Measurements from ENCODE around the gene CCDC102A. TPM values are rescaled to one million over a fixed set of nuclear protein-coding genes. Genes with fewer than 3 reads are reported as not detected.
A peak's percentile ranks its signal among the peaks of the same experiment; 100 is the strongest.

CCDC102A gene
- total RNA-seq, 1 donor from 2014 or later = not detected

DNA sequence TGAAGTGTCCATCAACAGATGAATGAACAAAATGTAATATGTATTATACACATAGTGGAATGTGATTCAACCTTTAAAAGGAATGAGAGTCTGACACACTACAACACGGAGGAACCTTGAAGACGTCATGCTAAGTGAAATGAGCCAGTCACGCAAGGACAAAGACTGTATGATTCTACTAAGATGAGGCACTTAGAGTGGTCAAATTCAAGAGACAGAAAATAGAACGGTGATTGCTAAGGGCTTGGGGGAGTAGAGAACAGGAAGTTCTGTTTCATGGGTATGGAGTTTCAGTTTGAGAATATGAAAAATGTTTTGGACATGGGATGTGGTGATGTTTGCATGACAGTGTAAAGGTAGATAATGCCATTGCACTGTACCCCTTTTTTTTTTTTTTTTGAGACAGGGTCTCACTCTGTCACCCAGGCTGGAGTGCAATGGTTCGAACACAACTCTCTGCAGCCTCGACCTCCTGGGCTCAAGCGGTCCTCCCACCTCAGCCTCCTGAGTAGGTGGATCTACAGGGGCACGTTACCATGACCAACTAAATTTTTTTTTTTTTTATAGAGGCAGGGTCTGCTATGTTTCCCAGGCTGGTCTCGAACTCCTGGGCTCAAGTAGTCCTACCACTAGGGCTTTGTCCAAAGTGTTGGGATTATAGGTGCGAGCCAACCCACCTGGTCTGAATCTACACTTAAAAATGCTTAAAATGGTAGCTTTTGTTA lies 2.9 kb upstream of the CCDC102A start:
- Mint-ChIP-seq H3K27ac (ENCODE audit: unreplicated experiment) (no peak overlapping the region), H3K4me3 (ENCODE audit: unreplicated experiment) (no peak overlapping the region), H3K4me1 (ENCODE audit: low read depth, unreplicated experiment) (peaks cover 3% of the 10 kb centered on the region), H3K36me3 (ENCODE audit: unreplicated experiment) (no peaks in the 10 kb centered on the region), H3K9me3 (ENCODE audit: unreplicated experiment) (peaks cover 3% of the 10 kb centered on the region), H3K27me3 (ENCODE audit: unreplicated experiment) (peaks cover 11% of the 10 kb centered on the region)
- DNase-seq = no peak
- TF ChIP-seq, protein P1, sequence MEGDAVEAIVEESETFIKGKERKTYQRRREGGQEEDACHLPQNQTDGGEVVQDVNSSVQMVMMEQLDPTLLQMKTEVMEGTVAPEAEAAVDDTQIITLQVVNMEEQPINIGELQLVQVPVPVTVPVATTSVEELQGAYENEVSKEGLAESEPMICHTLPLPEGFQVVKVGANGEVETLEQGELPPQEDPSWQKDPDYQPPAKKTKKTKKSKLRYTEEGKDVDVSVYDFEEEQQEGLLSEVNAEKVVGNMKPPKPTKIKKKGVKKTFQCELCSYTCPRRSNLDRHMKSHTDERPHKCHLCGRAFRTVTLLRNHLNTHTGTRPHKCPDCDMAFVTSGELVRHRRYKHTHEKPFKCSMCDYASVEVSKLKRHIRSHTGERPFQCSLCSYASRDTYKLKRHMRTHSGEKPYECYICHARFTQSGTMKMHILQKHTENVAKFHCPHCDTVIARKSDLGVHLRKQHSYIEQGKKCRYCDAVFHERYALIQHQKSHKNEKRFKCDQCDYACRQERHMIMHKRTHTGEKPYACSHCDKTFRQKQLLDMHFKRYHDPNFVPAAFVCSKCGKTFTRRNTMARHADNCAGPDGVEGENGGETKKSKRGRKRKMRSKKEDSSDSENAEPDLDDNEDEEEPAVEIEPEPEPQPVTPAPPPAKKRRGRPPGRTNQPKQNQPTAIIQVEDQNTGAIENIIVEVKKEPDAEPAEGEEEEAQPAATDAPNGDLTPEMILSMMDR (IDR thresholded peaks at IDR 0.05; ENCODE audit: partially characterized antibody, unreplicated experiment) = no peak

DNA sequence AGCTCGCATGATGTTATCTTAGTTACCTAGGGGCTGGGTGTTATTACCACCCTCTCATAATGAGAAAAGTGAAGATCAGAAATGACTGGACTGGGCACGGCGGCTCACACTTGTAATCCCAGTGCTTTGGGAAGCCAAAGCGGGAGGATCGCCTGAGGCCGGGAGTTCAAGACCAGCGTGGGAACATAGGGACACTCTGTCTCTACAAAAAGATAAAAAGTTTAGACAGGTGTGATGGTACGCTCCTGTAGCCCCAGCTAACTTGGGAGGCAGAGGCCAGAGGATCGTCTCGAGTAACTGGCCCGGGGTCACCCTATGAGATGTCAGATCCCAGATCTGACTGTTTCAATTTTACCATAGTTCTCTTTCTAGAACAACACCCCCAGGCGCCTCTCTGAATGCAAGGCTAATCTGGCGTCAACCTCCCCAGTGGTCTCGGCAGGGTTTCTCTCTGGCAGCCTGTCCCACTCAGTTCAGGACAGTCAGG lies 1.9 kb upstream of the CCDC102A start:
- Mint-ChIP-seq H3K4me3 (ENCODE audit: unreplicated experiment) (no peak overlapping the region), H3K27ac (ENCODE audit: unreplicated experiment) (no peak overlapping the region)

DNA sequence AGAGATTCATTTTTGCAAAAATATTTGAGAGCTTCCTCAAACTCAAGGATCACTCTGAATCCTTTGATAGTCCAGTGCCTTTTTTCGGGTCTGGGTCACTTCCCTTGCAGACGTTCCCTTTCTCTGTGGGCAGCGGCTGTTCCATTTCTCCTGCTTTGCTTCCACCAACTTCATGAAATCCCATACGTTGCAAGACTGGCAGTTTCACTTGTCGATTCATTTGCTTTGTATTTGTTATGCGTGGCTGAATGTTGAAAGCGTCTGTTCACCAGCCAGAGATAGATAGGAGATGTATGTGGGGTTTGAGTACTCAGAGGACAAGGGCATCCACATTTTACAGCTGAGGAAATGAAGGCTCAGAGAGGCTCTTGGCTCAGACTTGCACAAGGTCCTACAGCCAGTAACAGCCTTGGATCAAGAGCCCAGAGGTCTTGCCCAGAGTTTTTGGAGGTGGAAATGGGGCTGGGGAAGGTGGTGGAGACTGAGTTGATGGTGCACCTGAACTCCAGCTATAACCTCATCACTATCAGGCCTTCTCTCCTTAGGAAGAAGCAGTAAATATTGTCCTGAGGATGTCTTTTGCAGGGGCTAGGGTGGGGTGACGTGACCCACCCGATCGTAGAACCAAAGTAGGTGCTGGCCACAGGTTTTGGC lies 1.3 kb upstream of the CCDC102A start:
- Mint-ChIP-seq H3K4me1 (ENCODE audit: low read depth, unreplicated experiment) (peaks cover 8% of the 10 kb centered on the region), H3K27me3 (ENCODE audit: unreplicated experiment) (peaks cover 13% of the 10 kb centered on the region), H3K27ac (ENCODE audit: unreplicated experiment) (no peak overlapping the region), H3K9me3 (ENCODE audit: unreplicated experiment) (peaks cover 6% of the 10 kb centered on the region), H3K4me3 (ENCODE audit: unreplicated experiment) (peak overlapping the region; percentile 50), H3K36me3 (ENCODE audit: unreplicated experiment) (no peaks in the 10 kb centered on the region)
- no peak for DNase-seq
- TF ChIP-seq, protein P1 (IDR thresholded peaks at IDR 0.05; ENCODE audit: partially characterized antibody, unreplicated experiment) = no peak

More for the DNA sequence above, 1.9 kb upstream of the CCDC102A start:
- DNase-seq = no peak
- no peaks in the 10 kb centered on the region for H3K36me3 Mint-ChIP-seq (ENCODE audit: unreplicated experiment)
- H3K4me1 Mint-ChIP-seq (ENCODE audit: low read depth, unreplicated experiment) = peaks cover 7% of the 10 kb centered on the region
- H3K9me3 Mint-ChIP-seq (ENCODE audit: unreplicated experiment) = peaks cover 5% of the 10 kb centered on the region
- TF ChIP-seq, protein P1 (IDR thresholded peaks at IDR 0.05; ENCODE audit: partially characterized antibody, unreplicated experiment) = no peak
- peaks cover 13% of the 10 kb centered on the region for H3K27me3 Mint-ChIP-seq (ENCODE audit: unreplicated experiment)

DNA sequence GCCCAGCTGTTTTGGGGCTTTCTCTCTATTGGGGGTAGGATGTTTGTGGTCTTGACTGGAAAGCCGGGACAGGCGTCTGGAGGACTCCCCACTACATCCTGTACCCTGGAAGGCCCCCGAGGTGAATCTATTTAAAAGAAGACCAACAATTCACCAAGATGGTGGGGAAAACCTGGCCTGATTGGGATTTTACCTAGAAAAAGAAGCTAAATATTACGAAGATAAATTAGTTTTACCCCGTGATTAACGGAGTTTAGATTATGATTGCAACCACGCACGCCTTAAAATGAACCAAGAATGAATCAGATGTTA lies 779 bp upstream of the CCDC102A start:
- Mint-ChIP-seq H3K27me3 (ENCODE audit: unreplicated experiment) (peaks cover 13% of the 10 kb centered on the region), H3K4me1 (ENCODE audit: low read depth, unreplicated experiment) (peaks cover 12% of the 10 kb centered on the region), H3K9me3 (ENCODE audit: unreplicated experiment) (peaks cover 10% of the 10 kb centered on the region), H3K27ac (ENCODE audit: unreplicated experiment) (no peak overlapping the region), H3K36me3 (ENCODE audit: unreplicated experiment) (no peaks in the 10 kb centered on the region), H3K4me3 (ENCODE audit: unreplicated experiment) (peak overlapping the region; percentile 50)
- TF ChIP-seq, protein P1 (IDR thresholded peaks at IDR 0.05; ENCODE audit: partially characterized antibody, unreplicated experiment) = no peak
- no peak for DNase-seq

All from glutamatergic neuron (in vitro differentiated cells).